ENCODE measurements around the gene ANKRD35. TPM values are rescaled to one million over a fixed set of nuclear protein-coding genes. Genes with fewer than 3 reads are reported as not detected.
A peak's percentile ranks its signal among the peaks of the same experiment; 100 is the strongest.

ANKRD35 gene
- total RNA-seq, 4 donors from 2014 or later, result 0.58 to 3.8 (median 1.7) TPM

DNA sequence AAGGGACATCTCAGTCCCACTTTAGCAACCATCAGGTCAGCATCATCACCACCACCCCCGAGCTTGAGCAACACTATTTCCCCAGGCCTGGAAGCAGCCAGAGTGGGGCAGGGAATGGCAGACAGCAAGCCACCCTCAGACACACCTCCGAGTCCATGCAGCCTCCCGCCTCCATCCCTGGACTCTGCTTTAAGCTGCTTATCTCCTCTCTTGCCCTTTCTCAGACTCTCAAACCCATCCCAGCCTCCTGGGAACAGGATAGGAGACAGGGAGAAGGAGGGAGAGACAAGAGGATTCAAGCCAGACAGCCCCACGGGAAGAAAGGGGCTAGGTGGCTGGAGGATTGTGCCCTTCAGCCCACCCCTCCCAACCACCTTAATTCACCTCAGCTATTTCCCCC, 28.5 kb downstream of the ANKRD35 start:
- H3K27ac ChIP-seq, result no peak overlapping the region
- intact Hi-C loops (cut with DNase I), result no loop called here
- WGBS, 2 donors, result 82 to 87% methylated on average over 3 to 4 of the region's 4 CpGs

DNA sequence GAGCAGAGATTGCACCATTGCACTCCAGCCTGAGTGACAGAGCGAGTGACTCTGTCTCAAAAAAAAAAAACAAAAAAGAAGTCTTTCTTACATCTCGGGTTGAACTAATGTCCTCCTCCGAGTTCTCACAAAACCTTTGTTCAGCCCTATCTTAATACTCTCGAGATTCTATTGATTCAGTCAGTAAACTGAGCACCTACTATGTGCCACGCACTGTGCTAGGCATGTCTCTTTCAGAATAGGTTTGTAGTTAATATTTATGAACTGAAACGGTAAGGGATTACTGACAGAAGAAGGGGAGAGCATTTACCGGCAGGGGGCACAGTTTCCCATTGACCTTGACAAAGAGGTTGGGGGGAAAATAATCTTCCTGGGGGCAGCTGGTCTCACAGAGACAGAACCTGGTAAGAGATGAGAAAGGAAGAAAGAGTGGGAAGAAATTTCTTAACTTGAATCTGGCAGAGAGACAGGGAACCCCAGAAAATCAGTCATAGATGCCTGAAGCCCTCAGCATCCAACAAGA, 30.2 kb downstream of the ANKRD35 start:
- intact Hi-C loops (cut with DNase I), result no loop called here

More for the DNA sequence above, 28.5 kb downstream of the ANKRD35 start:
- Histone ChIP-seq H3K27me3 (no peaks in the 10 kb centered on the region), H3K36me3 (peaks cover 25 to 35% of the 10 kb centered on the region in 2 donors), H3K9me3 (no peaks in the 10 kb centered on the region), H3K4me3 (replicated peaks in 1 of 3) (no peak overlapping the region), H3K4me1 (peaks cover 3 to 16% of the 10 kb centered on the region in 2 donors)
- TF ChIP-seq, protein P1, sequence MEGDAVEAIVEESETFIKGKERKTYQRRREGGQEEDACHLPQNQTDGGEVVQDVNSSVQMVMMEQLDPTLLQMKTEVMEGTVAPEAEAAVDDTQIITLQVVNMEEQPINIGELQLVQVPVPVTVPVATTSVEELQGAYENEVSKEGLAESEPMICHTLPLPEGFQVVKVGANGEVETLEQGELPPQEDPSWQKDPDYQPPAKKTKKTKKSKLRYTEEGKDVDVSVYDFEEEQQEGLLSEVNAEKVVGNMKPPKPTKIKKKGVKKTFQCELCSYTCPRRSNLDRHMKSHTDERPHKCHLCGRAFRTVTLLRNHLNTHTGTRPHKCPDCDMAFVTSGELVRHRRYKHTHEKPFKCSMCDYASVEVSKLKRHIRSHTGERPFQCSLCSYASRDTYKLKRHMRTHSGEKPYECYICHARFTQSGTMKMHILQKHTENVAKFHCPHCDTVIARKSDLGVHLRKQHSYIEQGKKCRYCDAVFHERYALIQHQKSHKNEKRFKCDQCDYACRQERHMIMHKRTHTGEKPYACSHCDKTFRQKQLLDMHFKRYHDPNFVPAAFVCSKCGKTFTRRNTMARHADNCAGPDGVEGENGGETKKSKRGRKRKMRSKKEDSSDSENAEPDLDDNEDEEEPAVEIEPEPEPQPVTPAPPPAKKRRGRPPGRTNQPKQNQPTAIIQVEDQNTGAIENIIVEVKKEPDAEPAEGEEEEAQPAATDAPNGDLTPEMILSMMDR (IDR thresholded peaks at IDR 0.05), result no peak
- TF ChIP-seq POLR2A (IDR thresholded peaks at IDR 0.05), result no peak
- no peak for DNase-seq

DNA sequence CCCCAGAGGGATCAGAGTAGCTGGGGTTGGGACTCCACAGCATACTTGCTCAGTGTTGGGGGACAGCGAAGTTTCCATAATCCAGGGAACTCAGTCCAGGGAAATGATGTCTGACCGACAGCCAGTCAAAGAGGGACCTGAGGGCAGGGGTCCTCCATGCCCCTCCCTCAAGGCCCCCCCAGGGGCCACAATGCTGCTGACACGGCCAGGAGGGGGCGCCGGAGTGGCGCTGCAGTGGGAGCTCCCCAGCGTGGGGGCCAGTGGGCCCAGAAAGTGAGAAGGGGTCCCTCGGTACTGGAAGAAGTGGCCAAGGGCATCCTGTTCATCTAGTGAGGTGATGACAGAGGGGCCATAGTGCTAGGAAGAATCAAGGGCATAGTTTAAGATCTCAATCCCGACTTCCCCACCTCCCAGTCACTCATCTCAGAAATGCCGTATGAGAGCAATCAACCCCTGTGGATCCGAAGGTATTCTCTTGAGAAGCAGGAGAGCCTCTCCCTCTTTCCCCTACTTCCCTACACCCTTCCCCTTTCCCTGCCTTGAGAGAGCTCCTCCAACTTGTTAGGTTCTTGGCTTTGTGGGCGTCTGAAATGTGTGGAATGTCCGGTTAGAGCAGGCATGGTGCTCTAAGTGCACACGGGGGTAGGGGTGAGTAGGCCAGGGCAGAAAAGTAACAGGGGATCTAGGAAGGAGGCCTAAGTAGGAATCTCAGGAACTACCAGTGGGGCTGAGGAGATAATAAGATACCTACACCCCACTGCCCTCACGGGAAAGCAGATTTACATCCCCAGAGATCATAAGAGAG, 36.1 kb downstream of the ANKRD35 start:
- no peak overlapping the region for H3K4me3 ChIP-seq (replicated peaks in 1 of 3)
- H3K36me3 ChIP-seq, result peaks cover 27 to 39% of the 10 kb centered on the region in 2 donors
- intact Hi-C loops (cut with DNase I), result no loop called here
- WGBS, 2 donors, result 74 to 76% methylated on average over 15 of the region's 15 CpGs
- H3K27me3 ChIP-seq, result no peaks in the 10 kb centered on the region
- H3K9me3 ChIP-seq, result no peaks in the 10 kb centered on the region
- DNase-seq, result no peak
- peaks cover 6 to 12% of the 10 kb centered on the region in 2 donors for H3K4me1 ChIP-seq
- TF ChIP-seq, protein P1 (IDR thresholded peaks at IDR 0.05), result peak in 2 of 6 experiments; percentile 6 to 14
- no peak for TF ChIP-seq POLR2A (IDR thresholded peaks at IDR 0.05)
- H3K27ac ChIP-seq, result peak overlapping the region in 1 of 3 donors; percentile 17

More for the DNA sequence above, 30.2 kb downstream of the ANKRD35 start:
- DNase-seq, result no peak
- Histone ChIP-seq H3K27me3 (no peaks in the 10 kb centered on the region), H3K27ac (no peak overlapping the region), H3K36me3 (peaks cover 35 to 42% of the 10 kb centered on the region in 2 donors), H3K9me3 (no peaks in the 10 kb centered on the region), H3K4me3 (replicated peaks in 1 of 3) (no peak overlapping the region), H3K4me1 (peaks cover 3 to 16% of the 10 kb centered on the region in 2 donors)
- WGBS, 2 donors, result 86 to 89% methylated on average over 7 of the region's 7 CpGs
- TF ChIP-seq, protein P1 (IDR thresholded peaks at IDR 0.05), result no peak
- TF ChIP-seq POLR2A (IDR thresholded peaks at IDR 0.05), result no peak

DNA sequence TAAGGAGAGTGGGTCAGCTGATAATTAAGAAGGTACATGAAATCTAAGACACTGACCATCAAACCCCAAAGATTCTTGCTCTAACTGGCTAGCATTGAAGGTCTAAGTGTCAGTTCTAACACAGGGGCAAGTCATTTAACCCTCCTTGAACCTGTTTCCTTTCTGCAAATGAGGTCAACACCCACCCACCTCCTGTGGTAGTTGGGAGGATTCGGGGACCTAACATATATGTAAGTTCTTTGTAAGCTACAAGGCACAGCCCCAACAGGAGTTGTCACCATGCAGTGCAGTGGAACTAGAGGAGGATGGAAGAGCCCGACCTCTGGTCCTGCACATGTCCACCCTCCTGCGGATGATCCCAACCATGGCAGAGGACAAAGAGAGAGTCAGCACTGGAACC, 37.8 kb downstream of the ANKRD35 start:
- intact Hi-C loops (cut with DNase I), result no loop called here
- no peak for DNase-seq
- H3K27me3 ChIP-seq, result no peaks in the 10 kb centered on the region
- H3K36me3 ChIP-seq, result peaks cover 16 to 26% of the 10 kb centered on the region in 2 donors
- peaks cover 6 to 13% of the 10 kb centered on the region in 2 donors for H3K4me1 ChIP-seq
- H3K4me3 ChIP-seq (replicated peaks in 1 of 3), result no peak overlapping the region
- WGBS, 2 donors, result 75 to 83% methylated on average over 3 of the region's 3 CpGs
- no peaks in the 10 kb centered on the region for H3K9me3 ChIP-seq
- TF ChIP-seq POLR2A (IDR thresholded peaks at IDR 0.05), result no peak
- TF ChIP-seq, protein P1 (IDR thresholded peaks at IDR 0.05), result no peak
- no peak overlapping the region for H3K27ac ChIP-seq

DNA sequence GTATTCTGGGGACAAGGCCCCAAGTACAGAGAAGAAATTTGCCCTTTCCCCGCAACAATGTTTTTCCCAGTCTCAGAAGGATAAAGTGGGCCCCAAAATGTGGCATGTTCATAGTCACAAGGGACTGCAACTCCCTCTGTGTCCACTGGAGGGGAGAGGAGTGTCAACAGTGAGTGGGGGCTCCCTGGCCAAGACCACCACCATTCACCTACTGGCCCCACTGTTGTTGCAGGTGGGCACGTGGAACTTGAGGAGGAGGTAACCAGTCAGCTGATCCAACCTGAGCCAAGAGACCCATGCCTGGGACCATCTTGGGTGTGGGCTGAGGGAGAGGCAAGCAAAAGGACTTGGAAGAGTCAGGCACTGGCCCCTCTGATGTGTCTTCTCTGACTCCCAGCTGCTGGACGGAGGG, 39.5 kb downstream of the ANKRD35 start:
- 73 to 87% methylated on average over 2 to 3 of the region's 3 CpGs for WGBS, 2 donors
- Histone ChIP-seq H3K4me3 (replicated peaks in 1 of 3) (no peak overlapping the region), H3K9me3 (no peaks in the 10 kb centered on the region), H3K27me3 (no peaks in the 10 kb centered on the region), H3K36me3 (peaks cover 22 to 33% of the 10 kb centered on the region in 2 donors), H3K27ac (peak overlapping the region in 2 of 3 donors; percentile 53 to 70), H3K4me1 (peaks cover 6 to 13% of the 10 kb centered on the region in 2 donors)
- intact Hi-C loops (cut with DNase I), result no loop called here
- no peak for DNase-seq
- TF ChIP-seq POLR2A (IDR thresholded peaks at IDR 0.05), result no peak
- TF ChIP-seq, protein P1 (IDR thresholded peaks at IDR 0.05), result peak in 5 of 6 experiments; percentile 13 to 55 (median 41)

Data from thyroid gland (tissue), 4 donors.